DND-41 (cell line): ENCODE measurements around the gene CYP1B1.

Experiments
- ATAC-seq: fragments of 200-7000 bp; cut with Tn5 transposase; 3 replicates; pipeline ENCODE4 v1.9.1; 2021; ENCODE audit warnings: low read depth; ENCODE audit not compliant: insufficient read depth
- DNase-seq: peaks from one replicate; pipeline ENCODE4 v3.0.0-alpha.2; 2020
- H2AFZ ChIP-seq: 2 replicates; pipeline ENCODE4 v1.6.0; 2012; ENCODE audit warnings: low read depth, low read length
- H3K27ac ChIP-seq: 2 replicates; pipeline ENCODE4 v1.5.1; 2012; ENCODE audit warnings: low read length, inconsistent platforms
- H3K27me3 ChIP-seq: fragments of 200-600 bp; sonication (generic); 2 replicates; pipeline ENCODE4 v1.6.0; 2012; ENCODE audit warnings: low read length, mild to moderate bottlenecking, inconsistent platforms; ENCODE audit not compliant: insufficient read depth, poor library complexity
- H3K36me3 ChIP-seq: 2 replicates; pipeline ENCODE4 v1.5.1; 2012; ENCODE audit warnings: low read length, inconsistent platforms; ENCODE audit not compliant: insufficient read depth
- H3K4me1 ChIP-seq: 2 replicates; pipeline ENCODE4 v1.5.1; 2012; ENCODE audit warnings: mild to moderate bottlenecking, low read length; ENCODE audit not compliant: insufficient read depth
- H3K4me2 ChIP-seq: 2 replicates; pipeline ENCODE4 v1.6.0; 2012; ENCODE audit warnings: mild to moderate bottlenecking, moderate library complexity, low read length, inconsistent platforms; ENCODE audit not compliant: insufficient read depth
- H3K4me3 ChIP-seq, 2 experiments: fragments of 200-600 bp in 1 of 2; shearing (Covaris generic) in 1 of 2; 2 replicates each; pipeline ENCODE4 v1.5.1; 2012 to 2016; ENCODE audit warnings: inconsistent platforms in 2 of 2, low read length in 2 of 2, mild to moderate bottlenecking in 2 of 2, low read depth in 1 of 2, moderate library complexity in 1 of 2
- H3K79me2 ChIP-seq: 2 replicates; pipeline ENCODE4 v1.6.0; 2012; ENCODE audit warnings: low read length, inconsistent platforms; ENCODE audit not compliant: insufficient read depth
- H3K9ac ChIP-seq: 2 replicates; pipeline ENCODE4 v1.6.0; 2012; ENCODE audit warnings: low read depth, mild to moderate bottlenecking, inconsistent platforms, low read length, moderate library complexity
- H3K9me3 ChIP-seq: 2 replicates; pipeline ENCODE4 v1.5.1; 2012; ENCODE audit warnings: low read length, moderate library complexity, mild to moderate bottlenecking, inconsistent platforms; ENCODE audit not compliant: insufficient read depth, severe bottlenecking
- H4K20me1 ChIP-seq: 2 replicates; pipeline ENCODE4 v1.6.0; 2012; ENCODE audit warnings: low read length; ENCODE audit not compliant: insufficient read depth
- CTCF ChIP-seq: IDR thresholded peaks from 2 replicates; pipeline ENCODE4 v1.5.1; 2012; ENCODE audit warnings: borderline replicate concordance, low read length, moderate library complexity, mild to moderate bottlenecking; ENCODE audit not compliant: poor library complexity, severe bottlenecking; ENCODE audit errors: extremely low read depth
- EZH2 ChIP-seq: IDR thresholded peaks from 3 replicates; pipeline ENCODE4 v1.6.1; 2012; ENCODE audit warnings: borderline replicate concordance, low read depth, mild to moderate bottlenecking, moderate library complexity, low read length, inconsistent platforms; ENCODE audit not compliant: severe bottlenecking

Gene CYP1B1

GRCh38 chr2:38017836-38018235 lies 58.1 kb downstream of the CYP1B1 start:
- DNase-seq = no peak
- H3K9me3 ChIP-seq = no peaks in the 10 kb centered on the region
- no peaks in the 10 kb centered on the region for H4K20me1 ChIP-seq
- H3K4me3 ChIP-seq = no peak overlapping the region
- no peak overlapping the region for H3K27ac ChIP-seq
- TF ChIP-seq CTCF = no peak
- no peak for TF ChIP-seq EZH2
- H2AFZ ChIP-seq = no peak overlapping the region
- H3K4me1 ChIP-seq = no peaks in the 10 kb centered on the region
- no peaks in the 10 kb centered on the region for H3K79me2 ChIP-seq
- ATAC-seq = no peak
- no peaks in the 10 kb centered on the region for H3K36me3 ChIP-seq
- peaks cover 2% of the 10 kb centered on the region for H3K27me3 ChIP-seq
- H3K4me2 ChIP-seq = no peak overlapping the region
- H3K9ac ChIP-seq = no peak overlapping the region
